Testis (tissue), 3 donors: ENCODE measurements around the gene PCDHB13. TPM values are rescaled to one million over a fixed set of nuclear protein-coding genes. Genes with fewer than 3 reads are reported as not detected.
"Not testable (repeated sequence)": the region's sequence is repeated elsewhere in the genome, so short reads cannot be mapped to it uniquely, and the experiment has no call there.

Experiments
- DNase-seq: peaks from one replicate; pipeline ENCODE4 v3.0.0-alpha.2; 2019
- H3K27ac ChIP-seq, 2 donors: fragments of 200-600 bp; sonication (generic); one replicate each; pipeline ENCODE4 v1.5.1; 2019
- H3K27me3 ChIP-seq: fragments of 200-600 bp; sonication (generic); one replicate; pipeline ENCODE4 v1.5.1; 2019
- H3K36me3 ChIP-seq: fragments of 200-600 bp; sonication (generic); one replicate; pipeline ENCODE4 v1.5.1; 2017; ENCODE audit warnings: low read depth; ENCODE audit errors: missing control alignments
- H3K4me1 ChIP-seq: fragments of 200-600 bp; sonication (generic); one replicate; pipeline ENCODE4 v1.5.1; 2019
- H3K4me3 ChIP-seq, 2 donors: fragments of 200-600 bp; sonication (generic); one replicate each; pipeline ENCODE4 v1.5.1; 2017 to 2019
- H3K9me3 ChIP-seq: fragments of 200-600 bp; sonication (generic); one replicate; pipeline ENCODE4 v1.5.1; 2017
- CTCF ChIP-seq, 3 experiments: fragments of 450-650 bp in 2 of 3; fragments of 200-600 bp in 1 of 3; sonication (generic) in 1 of 3; IDR thresholded peaks; one replicate each; pipeline ENCODE4 v1.5.1; 2016 to 2019; ENCODE audit warnings: antibody characterized with exemption in 3 of 3, mild to moderate bottlenecking in 2 of 3, moderate library complexity in 1 of 3
- POLR2A ChIP-seq: fragments of 450-650 bp; IDR thresholded peaks from one replicate; pipeline ENCODE4 v1.6.1; 2017; ENCODE audit warnings: antibody characterized with exemption, mild to moderate bottlenecking, moderate library complexity
- WGBS, 2 donors: methylation state at CpG; one replicate each; pipeline ENCODE4 v1.1.5; 2018; 5-methylcytosine and 5-hydroxymethylcytosine counted together
- intact Hi-C: fragments of 100-400 bp; cut with DNase I; formaldehyde crosslinking; loops from one replicate; pipeline ENCODE4 v1.15.1; 2023; ENCODE audit warnings: low total_unique reads
- polyA plus RNA-seq: library from polyadenylated mRNA; stranded (reverse); fragments of 350-450 nt; fragmentation: Illumina TruSeq; extraction: RNeasy Lipid Tissue Mini Kit (QIAGEN cat#74804); gene quantifications from one replicate; pipeline ENCODE4 v1.2.3, GENCODE V29; 2014; ENCODE audit warnings: low read depth, low replicate concordance; ENCODE audit not compliant: insufficient read depth
- total RNA-seq, 2 donors: library from RNA; depleted of rRNA; stranded (reverse); fragments of >200 nt; gene quantifications; one replicate each; pipeline ENCODE4 v1.2.3, GENCODE V29; 2016

The PCDHB13 gene
- total and polyA plus RNA-seq, 3 donors from 2014 or later: 2.6 to 9.3 (median 8.6) TPM

GRCh38 chr5:141186897-141187512 lies 26.7 kb upstream of the PCDHB13 start, which contains the start of gene PCDHB9:
PCDHB9 (plus strand) TSS chr5:141187161; CDS start chr5:141187319, 158 bp downstream.
- H3K36me3 ChIP-seq: no peaks in the 10 kb centered on the region
- H3K9me3 ChIP-seq: no peaks in the 10 kb centered on the region
- H3K4me3 ChIP-seq: no peak within 1 kb of the TSS
- DNase-seq: peak; percentile 83
- no peak within 1 kb of the TSS for H3K27ac ChIP-seq
- intact Hi-C loops: no loop called here
- no peaks in the 10 kb centered on the region for H3K4me1 ChIP-seq
- H3K27me3 ChIP-seq: no peaks in the 10 kb centered on the region
- WGBS, 2 donors: 12 to 16% methylated on average over 9 of the region's 9 CpGs
- TF ChIP-seq CTCF (IDR thresholded peaks at IDR 0.05) (peak; percentile 64 to 77 (median 75)), POLR2A (no peak)

GRCh38 chr5:141188682-141189081 lies 25.0 kb upstream of the PCDHB13 start:
- H3K27ac ChIP-seq, H3K9me3 ChIP-seq, DNase-seq, H3K27me3 ChIP-seq, H3K4me1 ChIP-seq, H3K4me3 ChIP-seq, intact Hi-C loops, H3K36me3 ChIP-seq: not testable (repeated sequence)
- 21% methylated on average over 26 of the region's 37 CpGs; no CpG with 5 or more reads in 1 of the 2 donors for whole genome bisulfite sequencing, 2 donors

GRCh38 chr5:141189131-141189530 lies 24.6 kb upstream of the PCDHB13 start:
- H3K27me3 ChIP-seq, DNase-seq, H3K27ac ChIP-seq, H3K4me3 ChIP-seq, intact Hi-C loops, H3K36me3 ChIP-seq, H3K4me1 ChIP-seq, H3K9me3 ChIP-seq: not testable (repeated sequence)
- WGBS, 2 donors: 22 to 32% methylated on average over 7 to 32 of the region's 35 CpGs

GRCh38 chr5:141192110-141192725 lies 21.5 kb upstream of the PCDHB13 start, which contains the start of gene PCDHB10:
PCDHB10 (plus strand) TSS chr5:141192353; CDS start chr5:141192553, 200 bp downstream.
- DNase-seq: peak; percentile 86
- no peaks in the 10 kb centered on the region for H3K9me3 ChIP-seq
- TF ChIP-seq CTCF (IDR thresholded peaks at IDR 0.05): peak; percentile 37 to 68 (median 68)
- no peak for TF ChIP-seq POLR2A
- H3K4me1 ChIP-seq: no peaks in the 10 kb centered on the region
- no peak within 1 kb of the TSS for H3K4me3 ChIP-seq
- 2 to 6% methylated on average over 10 of the region's 10 CpGs for WGBS, 2 donors
- intact Hi-C loops: no loop called here
- H3K36me3 ChIP-seq: no peaks in the 10 kb centered on the region
- H3K27ac ChIP-seq: no peak within 1 kb of the TSS
- no peaks in the 10 kb centered on the region for H3K27me3 ChIP-seq

GRCh38 chr5:141194332-141194731 lies 19.4 kb upstream of the PCDHB13 start:
- H3K4me1 ChIP-seq, H3K27me3 ChIP-seq, H3K27ac ChIP-seq, intact Hi-C loops, H3K36me3 ChIP-seq, H3K4me3 ChIP-seq, H3K9me3 ChIP-seq, DNase-seq: not testable (repeated sequence)
- WGBS, 2 donors: 15% methylated on average over 5 of the region's 37 CpGs; no CpG with 5 or more reads in 1 of the 2 donors

GRCh38 chr5:141196363-141196762 lies 17.4 kb upstream of the PCDHB13 start:
- no peak for TF ChIP-seq POLR2A
- TF ChIP-seq CTCF (IDR thresholded peaks at IDR 0.05): no peak
- H3K27me3 ChIP-seq: no peaks in the 10 kb centered on the region
- H3K9me3 ChIP-seq: no peaks in the 10 kb centered on the region
- H3K4me1 ChIP-seq: no peaks in the 10 kb centered on the region
- no peak overlapping the region for H3K27ac ChIP-seq
- no peaks in the 10 kb centered on the region for H3K36me3 ChIP-seq
- intact Hi-C loops: no loop called here
- 45 to 62% methylated on average over 3 of the region's 3 CpGs for WGBS, 2 donors
- no peak for DNase-seq
- H3K4me3 ChIP-seq: no peak overlapping the region
